SK-N-SH (cell line): ENCODE measurements around the gene ZC3H8. TPM values are rescaled to one million over a fixed set of nuclear protein-coding genes. Genes with fewer than 3 reads are reported as not detected.

ENCODE experiments used
- CTCF ChIA-PET: fragments of 300-600, 350-600 bp; formaldehyde crosslinking; extraction: SDS; loops from one replicate; lab custom pipeline; 2021; lab: Yijun Ruan, JAX
- POLR2A ChIA-PET: fragments of 350-600 bp; sonication (Branson Sonifier 250); formaldehyde crosslinking; extraction: SDS; loops from one replicate; lab custom pipeline; 2020; ENCODE audit warnings: antibody characterized with exemption, inconsistent platforms; lab: Yijun Ruan, JAX
- DNase-seq: peaks from one replicate; pipeline ENCODE4 v3.0.0; 2012
- H2AFZ ChIP-seq: fragments of 200-600 bp; sonication (generic); 2 replicates; pipeline ENCODE4 v1.8.1; 2016; ENCODE audit warnings: antibody characterized with exemption, mild to moderate bottlenecking, low read depth
- H3F3A ChIP-seq: fragments of 200-600 bp; sonication (generic); replicated peaks from 2 replicates; pipeline ENCODE3; 2016; ENCODE audit warnings: antibody characterized with exemption, mild to moderate bottlenecking; ENCODE audit not compliant: insufficient read depth
- H3K27ac ChIP-seq, 2 experiments: fragments of 200-500 bp in 1 of 2; fragments of 200-600 bp in 1 of 2; sonication (Bioruptor generic) in 1 of 2; sonication (generic), shearing (Covaris generic) in 1 of 2; 2 replicates each; pipeline versions ENCODE4 v1.5.1 to v1.6.1; 2014 to 2016; ENCODE audit warnings: low read depth in 2 of 2, inconsistent platforms in 1 of 2, low read length in 1 of 2, mild to moderate bottlenecking in 1 of 2, mixed read lengths in 1 of 2
- H3K27me3 ChIP-seq: fragments of 200-600 bp; sonication (generic), shearing (Covaris generic); 2 replicates; pipeline ENCODE4 v1.6.1; 2016; ENCODE audit warnings: mixed run types; ENCODE audit not compliant: insufficient read depth
- H3K36me3 ChIP-seq, 2 experiments: fragments of 200-500 bp in 1 of 2; fragments of 200-600 bp in 1 of 2; sonication (Bioruptor generic) in 1 of 2; sonication (generic) in 1 of 2; replicated peaks in 1 of 2; 2 replicates each; pipeline versions ENCODE3 to v1.5.1; 2014 to 2016; ENCODE audit warnings: low read length in 1 of 2, mild to moderate bottlenecking in 1 of 2; ENCODE audit not compliant: insufficient read depth in 2 of 2, control insufficient read depth in 1 of 2
- H3K4me1 ChIP-seq, 2 experiments: fragments of 200-500 bp in 1 of 2; fragments of 200-600 bp in 1 of 2; sonication (Bioruptor generic) in 1 of 2; sonication (generic), shearing (Covaris generic) in 1 of 2; 2 replicates each; pipeline versions ENCODE4 v1.5.1 to v1.6.1; 2014 to 2016; ENCODE audit warnings: low read depth in 1 of 2, low read length in 1 of 2, mixed run types in 1 of 2; ENCODE audit not compliant: insufficient read depth in 2 of 2, control insufficient read depth in 1 of 2
- H3K4me2 ChIP-seq: fragments of 200-600 bp; sonication (generic), shearing (Covaris generic); 2 replicates; pipeline ENCODE4 v1.6.1; 2017; ENCODE audit warnings: mixed run types
- H3K4me3 ChIP-seq, 2 experiments: fragments of 200-500 bp in 1 of 2; fragments of 200-600 bp in 1 of 2; sonication (Bioruptor generic) in 1 of 2; sonication (generic), shearing (Covaris generic) in 1 of 2; 2 replicates each; pipeline versions ENCODE4 v1.5.1 to v1.8.1; 2014 to 2016; ENCODE audit warnings: low read depth in 2 of 2, inconsistent platforms in 1 of 2, low read length in 1 of 2, mild to moderate bottlenecking in 1 of 2, mixed read lengths in 1 of 2, moderate library complexity in 1 of 2
- H3K79me2 ChIP-seq: fragments of 200-600 bp; sonication (generic); 2 replicates; pipeline ENCODE4 v1.8.1; 2017; ENCODE audit warnings: mild to moderate bottlenecking; ENCODE audit not compliant: insufficient read depth
- H3K9ac ChIP-seq: fragments of 200-600 bp; sonication (generic); 2 replicates; pipeline ENCODE4 v1.6.1; 2017; ENCODE audit warnings: mixed run types
- H3K9me2 ChIP-seq: fragments of 200-600 bp; sonication (generic); 2 replicates; pipeline ENCODE4 v1.6.1; 2017; ENCODE audit warnings: mixed run types
- H3K9me3 ChIP-seq: fragments of 200-600 bp; sonication (generic); 2 replicates; pipeline ENCODE4 v1.6.1; 2017; ENCODE audit warnings: mixed run types, mild to moderate bottlenecking, moderate library complexity
- H4K20me1 ChIP-seq: fragments of 200-600 bp; sonication (generic); 2 replicates; pipeline ENCODE4 v1.6.1; 2017; ENCODE audit warnings: mild to moderate bottlenecking, mixed run types; ENCODE audit not compliant: insufficient read depth
- ELF1 ChIP-seq: IDR thresholded peaks from 2 replicates; pipeline ENCODE4 v1.4.0; 2012
- EZH2phosphoT487 ChIP-seq: fragments of 200-600 bp; sonication (generic); IDR thresholded peaks from 2 replicates; pipeline ENCODE4 v1.6.1; 2017; ENCODE audit warnings: low read depth, mixed run types, mild to moderate bottlenecking, antibody characterized with exemption, moderate library complexity, borderline replicate concordance
- FOXJ3 ChIP-seq: sonication (generic); formaldehyde crosslinking; IDR thresholded peaks from 2 replicates; pipeline ENCODE4 v1.5.1; 2020; ENCODE audit warnings: mild to moderate bottlenecking, missing genetic modification reagents
- GABPA ChIP-seq: IDR thresholded peaks from 2 replicates; pipeline ENCODE4 v1.4.0; 2012; ENCODE audit warnings: low read depth, mild to moderate bottlenecking
- IRF3 ChIP-seq: fragments of 150-350 bp; IDR thresholded peaks from 2 replicates; pipeline ENCODE4 v1.6.1; 2016; ENCODE audit warnings: mild to moderate bottlenecking, low read depth, low read length
- MEF2A ChIP-seq: IDR thresholded peaks from 2 replicates; pipeline ENCODE4 v1.4.0; 2012; ENCODE audit warnings: low read depth, borderline replicate concordance
- NFIC ChIP-seq: IDR thresholded peaks from 2 replicates; pipeline ENCODE4 v1.4.0; 2012; ENCODE audit warnings: borderline replicate concordance
- NRF1 ChIP-seq: IDR thresholded peaks from 2 replicates; pipeline ENCODE4 v1.6.1; 2012; ENCODE audit warnings: low read depth, mild to moderate bottlenecking, low read length
- POLR2AphosphoS5 ChIP-seq: IDR thresholded peaks from 2 replicates; pipeline ENCODE4 v1.6.1; 2012; ENCODE audit warnings: low read depth, low read length
- RAD21 ChIP-seq: IDR thresholded peaks from 2 replicates; pipeline ENCODE4 v1.6.1; 2012; ENCODE audit warnings: mild to moderate bottlenecking, low read length
- RCOR1 ChIP-seq: fragments of 150-350 bp; IDR thresholded peaks from 2 replicates; pipeline ENCODE4 v1.6.1; 2017; ENCODE audit warnings: antibody characterized with exemption, low read length
- RFX5 ChIP-seq: IDR thresholded peaks from 2 replicates; pipeline ENCODE4 v1.6.1; 2012; ENCODE audit warnings: mild to moderate bottlenecking, improper control_type of control experiment, low read length
- RXRA ChIP-seq: IDR thresholded peaks from 2 replicates; pipeline ENCODE4 v1.4.0; 2012; ENCODE audit warnings: low read depth, mild to moderate bottlenecking, borderline replicate concordance
- SIN3A ChIP-seq: IDR thresholded peaks from 2 replicates; pipeline ENCODE4 v1.6.1; 2012; ENCODE audit warnings: low read depth, mild to moderate bottlenecking, low read length, moderate library complexity, borderline replicate concordance
- SMC3 ChIP-seq: IDR thresholded peaks from 2 replicates; pipeline ENCODE4 v1.6.1; 2012; ENCODE audit warnings: low read depth, low read length, improper control_type of control experiment
- TAF1 ChIP-seq: IDR thresholded peaks from 2 replicates; pipeline ENCODE4 v1.6.1; 2012; ENCODE audit warnings: low read depth, mild to moderate bottlenecking, low read length, moderate library complexity, borderline replicate concordance
- TCF12 ChIP-seq: IDR thresholded peaks from 2 replicates; pipeline ENCODE4 v1.4.0; 2012
- TEAD4 ChIP-seq: IDR thresholded peaks from 2 replicates; pipeline ENCODE4 v1.4.0; 2012; ENCODE audit warnings: mild to moderate bottlenecking, borderline replicate concordance; ENCODE audit not compliant: insufficient read depth
- YY1 ChIP-seq: IDR thresholded peaks from 2 replicates; pipeline ENCODE4 v1.4.0; 2012; ENCODE audit warnings: low read depth, mild to moderate bottlenecking
- WGBS: methylation state at CpG from one replicate; pipeline ENCODE4 v1.1.6; 2017; ENCODE audit warnings: low lambda C conversion rate; 5-methylcytosine and 5-hydroxymethylcytosine counted together
- polyA plus RNA-seq, 3 experiments: library from polyadenylated mRNA; depleted of rRNA; stranded (reverse); fragments of >200 nt; gene quantifications; 2 replicates each; pipeline ENCODE4 v1.2.3, GENCODE V29; 2012
- TF ChIP-seq, protein P1 (sequence below): IDR thresholded peaks from 2 replicates; pipeline ENCODE4 v1.4.0; 2012; ENCODE audit warnings: low read depth, borderline replicate concordance

Gene ZC3H8
- polyA plus RNA-seq, 1 of the 3 experiments (the other 2 are of a cell fraction) = 3.3 TPM

DNA sequence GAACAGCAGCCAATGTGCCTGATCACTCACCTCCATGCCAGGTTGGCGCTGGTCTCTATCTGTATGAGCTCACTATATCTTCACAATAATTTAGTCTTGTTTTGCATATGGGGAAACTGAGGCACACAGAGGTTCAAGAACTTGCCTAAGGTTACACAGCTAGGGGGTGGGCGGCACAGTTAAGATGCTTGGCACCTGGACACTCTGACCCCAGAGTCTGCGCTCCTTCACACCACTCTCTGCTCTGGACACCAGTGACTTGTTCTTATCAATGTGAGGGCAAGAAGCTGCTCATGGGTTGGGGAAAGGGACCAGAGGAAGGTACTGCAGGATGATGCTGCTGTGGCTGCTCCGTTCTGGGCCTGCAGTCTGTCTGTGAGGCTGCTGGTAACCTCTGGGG, 89.5 kb downstream of the ZC3H8 start:
- H3K9me2 ChIP-seq = no peaks in the 10 kb centered on the region
- no peak overlapping the region for H3K27ac ChIP-seq
- H3K4me2 ChIP-seq = no peak overlapping the region
- no peaks in the 10 kb centered on the region for H3K36me3 ChIP-seq
- H3K27me3 ChIP-seq = no peaks in the 10 kb centered on the region
- POLR2A ChIA-PET = no interaction called here
- H2AFZ ChIP-seq = no peak overlapping the region
- no peak for DNase-seq
- H3K9ac ChIP-seq = no peak overlapping the region
- H3K4me1 ChIP-seq = no peaks in the 10 kb centered on the region; a peak in 1 of 4 replicates
- TF ChIP-seq FOXJ3 (CRISPR knock-in tag) = no peak
- no peak for TF ChIP-seq RXRA
- TF ChIP-seq RCOR1 = no peak
- TF ChIP-seq POLR2AphosphoS5 = no peak
- no peak for TF ChIP-seq MEF2A
- no peak for TF ChIP-seq RFX5
- no peak for TF ChIP-seq SMC3
- TF ChIP-seq YY1 = no peak
- no peak for TF ChIP-seq NFIC
- TF ChIP-seq, all 33 proteins: peak for 0
- H3K4me3 ChIP-seq = no peak overlapping the region
- CTCF ChIA-PET = no interaction called here
- H3K79me2 ChIP-seq = no peaks in the 10 kb centered on the region
- H3F3A ChIP-seq = no peaks in the 10 kb centered on the region
- no peaks in the 10 kb centered on the region for H3K9me3 ChIP-seq
- WGBS = 89% methylated on average over 4 of the region's 4 CpGs
- no peaks in the 10 kb centered on the region for H4K20me1 ChIP-seq

- Histone ChIP-seq H3K27ac (no peak overlapping the region), H3K4me2 (no peak overlapping the region), H3K27me3 (no peaks in the 10 kb centered on the region), H3K79me2 (no peaks in the 10 kb centered on the region), H3K4me3 (no peak overlapping the region), H3K9me3 (no peaks in the 10 kb centered on the region), H4K20me1 (no peaks in the 10 kb centered on the region), H2AFZ (no peak overlapping the region), H3K4me1 (no peaks in the 10 kb centered on the region; a peak in 1 of 4 replicates), H3K36me3 (no peaks in the 10 kb centered on the region), H3K9me2 (no peaks in the 10 kb centered on the region), H3F3A (no peaks in the 10 kb centered on the region), H3K9ac (no peak overlapping the region)
- 88% methylated on average over 9 of the region's 11 CpGs for WGBS
- DNase-seq = no peak
- ChIA-PET CTCF (no interaction called here), POLR2A (no interaction called here)
- TF ChIP-seq YY1 = no peak
- no peak for TF ChIP-seq RAD21
- TF ChIP-seq RFX5 = no peak
- TF ChIP-seq ELF1 = no peak
- TF ChIP-seq TEAD4 = no peak
- TF ChIP-seq, protein P1, sequence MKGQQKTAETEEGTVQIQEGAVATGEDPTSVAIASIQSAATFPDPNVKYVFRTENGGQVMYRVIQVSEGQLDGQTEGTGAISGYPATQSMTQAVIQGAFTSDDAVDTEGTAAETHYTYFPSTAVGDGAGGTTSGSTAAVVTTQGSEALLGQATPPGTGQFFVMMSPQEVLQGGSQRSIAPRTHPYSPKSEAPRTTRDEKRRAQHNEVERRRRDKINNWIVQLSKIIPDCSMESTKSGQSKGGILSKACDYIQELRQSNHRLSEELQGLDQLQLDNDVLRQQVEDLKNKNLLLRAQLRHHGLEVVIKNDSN = no peak
- no peak for TF ChIP-seq EZH2phosphoT487
- no peak for TF ChIP-seq GABPA
- TF ChIP-seq IRF3 = no peak
- no peak for TF ChIP-seq TCF12
- TF ChIP-seq NRF1 = no peak
- no peak for TF ChIP-seq TAF1
- no peak for TF ChIP-seq SIN3A
Observed at GRCh38 chr2:112164876-112165275, 90.0 kb downstream of the ZC3H8 start.
